ENCODE measurements around the gene CAPN7.
"Not testable (repeated sequence)": the region's sequence is repeated elsewhere in the genome, so short reads cannot be mapped to it uniquely, and the experiment has no call there.

Gene CAPN7

DNA sequence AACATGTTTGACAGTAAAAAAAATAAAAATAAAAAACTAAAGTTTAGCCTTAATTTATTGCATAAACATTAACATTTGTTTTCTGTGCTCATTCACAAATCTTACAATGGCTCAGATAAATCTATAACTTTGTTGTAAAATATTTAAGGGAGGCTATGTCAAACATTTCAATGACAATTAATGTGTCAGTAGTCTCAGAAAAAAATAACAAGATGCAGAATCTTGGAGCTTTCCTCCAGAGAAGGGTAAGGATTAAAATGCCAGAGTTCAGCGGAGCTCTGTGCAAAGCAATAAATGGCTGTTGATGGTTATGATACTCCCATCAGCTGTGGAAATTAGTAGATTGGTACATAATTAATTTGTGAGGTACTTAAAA, 20.0 kb upstream of the CAPN7 start:
- Histone ChIP-seq H3K36me3 (no peaks in the 10 kb centered on the region), H3K4me3 (ENCODE audit: low read depth in 1 of 2, low read length in 1 of 2) (no peak overlapping the region), H3K27me3 (peaks cover 14% of the 10 kb centered on the region), H3K4me1 (ENCODE audit: control insufficient read depth in 1 of 2, insufficient read depth in 1 of 2, low read depth in 1 of 2, low read length in 1 of 2) (no peaks in the 10 kb centered on the region), H3K9me3 (no peaks in the 10 kb centered on the region), H3K27ac (no peak overlapping the region)
- TF ChIP-seq, protein P1, sequence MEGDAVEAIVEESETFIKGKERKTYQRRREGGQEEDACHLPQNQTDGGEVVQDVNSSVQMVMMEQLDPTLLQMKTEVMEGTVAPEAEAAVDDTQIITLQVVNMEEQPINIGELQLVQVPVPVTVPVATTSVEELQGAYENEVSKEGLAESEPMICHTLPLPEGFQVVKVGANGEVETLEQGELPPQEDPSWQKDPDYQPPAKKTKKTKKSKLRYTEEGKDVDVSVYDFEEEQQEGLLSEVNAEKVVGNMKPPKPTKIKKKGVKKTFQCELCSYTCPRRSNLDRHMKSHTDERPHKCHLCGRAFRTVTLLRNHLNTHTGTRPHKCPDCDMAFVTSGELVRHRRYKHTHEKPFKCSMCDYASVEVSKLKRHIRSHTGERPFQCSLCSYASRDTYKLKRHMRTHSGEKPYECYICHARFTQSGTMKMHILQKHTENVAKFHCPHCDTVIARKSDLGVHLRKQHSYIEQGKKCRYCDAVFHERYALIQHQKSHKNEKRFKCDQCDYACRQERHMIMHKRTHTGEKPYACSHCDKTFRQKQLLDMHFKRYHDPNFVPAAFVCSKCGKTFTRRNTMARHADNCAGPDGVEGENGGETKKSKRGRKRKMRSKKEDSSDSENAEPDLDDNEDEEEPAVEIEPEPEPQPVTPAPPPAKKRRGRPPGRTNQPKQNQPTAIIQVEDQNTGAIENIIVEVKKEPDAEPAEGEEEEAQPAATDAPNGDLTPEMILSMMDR (IDR thresholded peaks at IDR 0.05): no peak

DNA sequence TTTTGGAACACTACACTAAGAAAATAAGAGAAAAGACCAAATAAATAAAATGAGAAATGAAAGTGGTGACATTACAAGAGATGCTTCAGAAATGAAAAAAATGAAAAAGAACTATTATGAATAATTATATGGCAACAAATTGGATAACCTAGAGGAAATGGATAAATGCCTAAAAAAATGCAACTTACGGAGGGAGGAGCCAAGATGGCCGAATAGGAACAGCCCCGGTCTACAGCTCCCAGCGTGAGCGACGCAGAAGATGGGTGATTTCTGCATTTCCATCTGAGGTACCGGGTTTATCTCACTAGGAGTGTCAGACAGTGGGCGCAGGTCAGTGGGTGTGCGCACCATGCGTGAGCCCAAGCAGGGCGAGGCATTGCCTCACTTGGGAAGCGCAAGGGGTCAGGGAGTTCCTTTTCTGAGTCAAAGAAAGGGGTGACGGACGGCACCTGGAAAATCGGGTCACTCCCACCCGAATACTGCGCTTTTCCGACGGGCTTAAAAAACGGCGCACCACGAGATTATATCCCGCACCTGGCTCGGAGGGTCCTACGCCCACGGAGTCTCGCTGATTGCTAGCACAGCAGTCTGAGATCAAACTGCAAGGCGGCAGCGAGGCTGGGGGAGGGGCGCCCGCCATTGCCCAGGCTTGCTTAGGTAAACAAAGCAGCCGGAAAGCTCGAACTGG, 19.4 kb upstream of the CAPN7 start:
- not testable (repeated sequence) for H3K9me3 ChIP-seq; H3K27me3 ChIP-seq; H3K27ac ChIP-seq; H3K4me1 ChIP-seq (ENCODE audit: control insufficient read depth in 1 of 2, insufficient read depth in 1 of 2, low read depth in 1 of 2, low read length in 1 of 2); H3K4me3 ChIP-seq (ENCODE audit: low read depth in 1 of 2, low read length in 1 of 2); H3K36me3 ChIP-seq

DNA sequence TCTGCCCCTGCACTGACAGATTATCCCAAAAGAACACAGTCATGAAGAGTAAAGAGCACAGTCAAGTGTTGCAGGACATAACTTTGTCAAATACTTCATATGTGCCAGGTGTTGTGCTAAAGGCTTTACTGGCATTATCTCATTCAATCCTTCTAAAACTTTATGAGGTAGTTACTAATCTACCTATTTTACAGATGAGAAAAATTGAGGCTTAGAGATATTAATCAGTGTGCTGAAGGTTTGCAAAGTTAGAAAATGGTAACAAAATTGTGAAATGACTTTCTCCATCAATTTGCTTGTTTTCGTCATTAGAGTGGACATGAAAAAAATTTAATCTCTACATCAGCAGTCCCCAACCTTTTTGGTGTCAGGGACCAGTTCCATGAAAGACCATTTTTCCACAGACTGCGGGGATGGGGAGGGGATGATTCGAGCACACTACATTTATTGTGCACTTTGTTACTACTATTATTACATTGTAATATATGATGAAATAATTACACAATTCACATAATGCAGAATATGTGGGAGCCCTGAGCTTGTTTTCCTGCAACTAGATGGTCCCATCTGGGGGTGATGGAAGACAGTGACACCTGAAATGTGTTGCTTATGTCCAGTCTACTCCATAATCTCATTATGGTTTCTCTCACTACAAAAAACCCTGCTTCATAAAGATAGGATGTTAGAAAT, 8.6 kb upstream of the CAPN7 start:
- H3K36me3 ChIP-seq: no peaks in the 10 kb centered on the region
- TF ChIP-seq, protein P1 (IDR thresholded peaks at IDR 0.05): no peak
- H3K9me3 ChIP-seq: no peaks in the 10 kb centered on the region
- H3K4me3 ChIP-seq (ENCODE audit: low read depth in 1 of 2, low read length in 1 of 2): no peak overlapping the region
- no peak overlapping the region for H3K27ac ChIP-seq
- no peaks in the 10 kb centered on the region for H3K4me1 ChIP-seq (ENCODE audit: control insufficient read depth in 1 of 2, insufficient read depth in 1 of 2, low read depth in 1 of 2, low read length in 1 of 2)
- peaks cover 25% of the 10 kb centered on the region for H3K27me3 ChIP-seq

DNA sequence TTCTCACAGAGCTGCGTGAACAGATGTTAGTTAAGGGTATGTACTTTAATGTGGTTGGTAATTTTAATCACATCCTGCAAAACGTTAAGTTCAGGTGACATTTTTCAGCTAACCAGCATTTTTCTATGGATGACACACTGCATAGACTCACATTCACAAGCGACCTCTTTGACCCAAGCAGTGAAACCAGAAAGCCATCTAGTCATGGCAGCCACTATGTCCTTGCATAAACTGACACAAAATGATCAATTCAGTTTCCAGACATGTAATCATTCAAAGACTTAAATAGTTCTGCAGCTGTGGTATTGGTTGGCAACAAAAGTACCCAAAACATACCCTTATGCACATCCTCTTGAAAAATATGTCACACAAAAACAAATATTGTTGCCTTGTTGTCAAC, 7.4 kb upstream of the CAPN7 start:
- no peak overlapping the region for H3K4me3 ChIP-seq (ENCODE audit: low read depth in 1 of 2, low read length in 1 of 2)
- H3K9me3 ChIP-seq: no peaks in the 10 kb centered on the region
- no peak overlapping the region for H3K27ac ChIP-seq
- peaks cover 15% of the 10 kb centered on the region for H3K27me3 ChIP-seq
- H3K36me3 ChIP-seq: no peaks in the 10 kb centered on the region
- no peaks in the 10 kb centered on the region for H3K4me1 ChIP-seq (ENCODE audit: control insufficient read depth in 1 of 2, insufficient read depth in 1 of 2, low read depth in 1 of 2, low read length in 1 of 2)
- TF ChIP-seq, protein P1 (IDR thresholded peaks at IDR 0.05): no peak

DNA sequence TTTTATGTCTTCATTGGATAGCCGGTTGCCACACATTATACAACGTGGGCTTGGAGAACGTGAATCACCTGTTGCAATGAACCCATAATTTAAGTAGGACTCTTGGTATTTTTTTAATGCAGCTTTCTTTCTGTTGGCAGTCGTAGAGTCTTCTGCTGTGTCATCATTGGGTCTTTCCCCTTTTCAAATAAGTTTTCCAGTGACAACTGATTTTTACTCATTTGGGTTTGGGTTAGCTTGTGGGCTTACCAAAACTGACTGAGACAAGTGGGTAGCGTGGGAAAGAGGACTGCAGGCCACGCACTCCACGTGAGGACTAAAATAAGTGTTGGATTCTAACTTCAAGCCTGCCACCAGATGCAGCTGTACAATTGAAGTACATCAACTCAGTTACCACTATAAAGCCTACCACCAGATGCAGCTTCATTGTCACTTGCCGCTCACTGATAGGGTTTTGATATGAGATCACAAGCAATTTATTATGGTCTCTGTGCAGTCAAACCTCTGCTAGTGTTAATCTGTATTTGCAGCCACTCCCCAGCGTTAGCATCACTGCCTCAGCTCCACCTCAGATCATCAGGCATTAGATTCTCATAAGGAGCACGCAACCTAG, 6.4 kb upstream of the CAPN7 start:
- Histone ChIP-seq H3K27ac (no peak overlapping the region), H3K4me1 (ENCODE audit: control insufficient read depth in 1 of 2, insufficient read depth in 1 of 2, low read depth in 1 of 2, low read length in 1 of 2) (no peaks in the 10 kb centered on the region), H3K27me3 (peaks cover 8% of the 10 kb centered on the region), H3K4me3 (ENCODE audit: low read depth in 1 of 2, low read length in 1 of 2) (no peak overlapping the region), H3K9me3 (no peaks in the 10 kb centered on the region), H3K36me3 (no peaks in the 10 kb centered on the region)
- TF ChIP-seq, protein P1 (IDR thresholded peaks at IDR 0.05): no peak

DNA sequence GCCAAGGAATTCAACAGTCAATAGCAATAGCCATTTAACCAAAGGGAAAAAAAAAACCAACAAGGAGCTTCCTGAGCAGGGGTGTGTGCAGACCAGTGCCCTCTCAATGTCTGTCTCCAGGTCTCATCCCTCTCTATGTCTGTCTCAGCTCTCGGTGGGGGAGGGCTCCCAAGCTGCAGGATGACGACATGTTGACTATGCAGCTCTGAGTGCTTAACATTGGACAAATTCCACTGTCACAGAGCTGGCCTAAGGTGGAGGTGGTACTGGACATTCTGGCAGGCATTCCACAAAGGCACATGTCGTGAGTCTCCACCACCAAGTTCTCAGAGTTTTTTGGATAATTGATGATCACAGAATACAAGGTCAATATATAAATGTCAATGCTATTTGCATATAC, 2.0 kb upstream of the CAPN7 start:
- Histone ChIP-seq H3K4me3 (ENCODE audit: low read depth in 1 of 2, low read length in 1 of 2) (no peak overlapping the region), H3K4me1 (ENCODE audit: control insufficient read depth in 1 of 2, insufficient read depth in 1 of 2, low read depth in 1 of 2, low read length in 1 of 2) (peaks cover 22 to 24% of the 10 kb centered on the region in 2 experiments), H3K36me3 (no peaks in the 10 kb centered on the region), H3K27me3 (no peaks in the 10 kb centered on the region), H3K27ac (no peak overlapping the region), H3K9me3 (no peaks in the 10 kb centered on the region)
- TF ChIP-seq, protein P1 (IDR thresholded peaks at IDR 0.05): no peak

Data from neutrophil (primary cell).